ENCODE results near the gene SACM1L.

The SACM1L gene

GRCh38 chr3:45715945-45716344 lies 26.7 kb downstream of the SACM1L start:
- DNase-seq (ENCODE audit: low read depth): no peak
- no peak for TF ChIP-seq CTCF (IDR thresholded peaks at IDR 0.05; ENCODE audit: control insufficient read depth, insufficient read depth, low read depth, low read length, missing control alignments)
- H3K4me3 ChIP-seq (ENCODE audit: control insufficient read depth, low read depth, low read length): no peak overlapping the region

- no peak for DNase-seq (ENCODE audit: low read depth)
- H3K4me3 ChIP-seq (ENCODE audit: control insufficient read depth, low read depth, low read length): no peak overlapping the region
- TF ChIP-seq CTCF (IDR thresholded peaks at IDR 0.05; ENCODE audit: control insufficient read depth, insufficient read depth, low read depth, low read length, missing control alignments): no peak
Measured at GRCh38 chr3:45716790-45717336, 27.7 kb downstream of the SACM1L start.

GRCh38 chr3:45719655-45720487 lies 30.7 kb downstream of the SACM1L start:
- no peak for DNase-seq (ENCODE audit: low read depth)
- H3K4me3 ChIP-seq (ENCODE audit: control insufficient read depth, low read depth, low read length): no peak overlapping the region
- no peak for TF ChIP-seq CTCF (IDR thresholded peaks at IDR 0.05; ENCODE audit: control insufficient read depth, insufficient read depth, low read depth, low read length, missing control alignments)

- no peak overlapping the region for H3K4me3 ChIP-seq (ENCODE audit: control insufficient read depth, low read depth, low read length)
- no peak for TF ChIP-seq CTCF (IDR thresholded peaks at IDR 0.05; ENCODE audit: control insufficient read depth, insufficient read depth, low read depth, low read length, missing control alignments)
- DNase-seq (ENCODE audit: low read depth): no peak
Measured at GRCh38 chr3:45724911-45725310, 35.7 kb downstream of the SACM1L start.

GRCh38 chr3:45729614-45730013 lies 40.4 kb downstream of the SACM1L start:
- H3K4me3 ChIP-seq (ENCODE audit: control insufficient read depth, low read depth, low read length): no peak overlapping the region
- TF ChIP-seq CTCF (IDR thresholded peaks at IDR 0.05; ENCODE audit: control insufficient read depth, insufficient read depth, low read depth, low read length, missing control alignments): no peak
- DNase-seq (ENCODE audit: low read depth): no peak

- DNase-seq (ENCODE audit: low read depth): no peak
- no peak for TF ChIP-seq CTCF (IDR thresholded peaks at IDR 0.05; ENCODE audit: control insufficient read depth, insufficient read depth, low read depth, low read length, missing control alignments)
- no peak overlapping the region for H3K4me3 ChIP-seq (ENCODE audit: control insufficient read depth, low read depth, low read length)
Measured at GRCh38 chr3:45730409-45731154, 41.4 kb downstream of the SACM1L start.

All from AG09309 (cell line).